ENCODE data around the gene ANKIB1. TPM values are rescaled to one million over a fixed set of nuclear protein-coding genes. Genes with fewer than 3 reads are reported as not detected.
A peak's percentile ranks its signal among the peaks of the same experiment; 100 is the strongest.

ANKIB1 gene
- total RNA-seq, 6 experiments from 2014 or later = 9.3 to 20.8 (median 15.0) TPM

DNA sequence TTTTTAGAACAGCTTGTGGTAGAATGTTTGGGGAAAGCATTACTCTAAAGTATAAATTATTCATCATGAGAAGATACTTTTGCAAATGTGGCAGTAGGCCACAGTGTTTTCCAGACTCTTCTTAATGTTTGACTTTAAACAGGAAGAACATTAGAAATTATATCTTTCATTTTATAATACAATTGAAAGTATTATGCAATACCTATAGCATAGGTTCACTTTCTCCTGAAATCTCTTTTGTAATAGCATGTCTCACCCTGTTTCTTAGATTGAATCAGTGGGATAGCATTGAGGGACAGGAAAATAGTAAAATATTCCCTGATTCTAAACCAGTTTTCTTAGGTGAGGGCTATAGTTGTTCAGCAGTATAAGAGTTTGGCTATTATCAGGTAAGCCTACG is 23.1 kb downstream of the ANKIB1 start:
- no peak for DNase-seq
- ATAC-seq = no peak
- TF ChIP-seq, protein P1, sequence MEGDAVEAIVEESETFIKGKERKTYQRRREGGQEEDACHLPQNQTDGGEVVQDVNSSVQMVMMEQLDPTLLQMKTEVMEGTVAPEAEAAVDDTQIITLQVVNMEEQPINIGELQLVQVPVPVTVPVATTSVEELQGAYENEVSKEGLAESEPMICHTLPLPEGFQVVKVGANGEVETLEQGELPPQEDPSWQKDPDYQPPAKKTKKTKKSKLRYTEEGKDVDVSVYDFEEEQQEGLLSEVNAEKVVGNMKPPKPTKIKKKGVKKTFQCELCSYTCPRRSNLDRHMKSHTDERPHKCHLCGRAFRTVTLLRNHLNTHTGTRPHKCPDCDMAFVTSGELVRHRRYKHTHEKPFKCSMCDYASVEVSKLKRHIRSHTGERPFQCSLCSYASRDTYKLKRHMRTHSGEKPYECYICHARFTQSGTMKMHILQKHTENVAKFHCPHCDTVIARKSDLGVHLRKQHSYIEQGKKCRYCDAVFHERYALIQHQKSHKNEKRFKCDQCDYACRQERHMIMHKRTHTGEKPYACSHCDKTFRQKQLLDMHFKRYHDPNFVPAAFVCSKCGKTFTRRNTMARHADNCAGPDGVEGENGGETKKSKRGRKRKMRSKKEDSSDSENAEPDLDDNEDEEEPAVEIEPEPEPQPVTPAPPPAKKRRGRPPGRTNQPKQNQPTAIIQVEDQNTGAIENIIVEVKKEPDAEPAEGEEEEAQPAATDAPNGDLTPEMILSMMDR (IDR thresholded peaks at IDR 0.05) = no peak
- TF ChIP-seq POLR2A (IDR thresholded peaks at IDR 0.05) = no peak
- H3K4me1 ChIP-seq = no peaks in the 10 kb centered on the region
- H3K9me3 ChIP-seq = no peaks in the 10 kb centered on the region
- H3K4me3 ChIP-seq = no peak overlapping the region
- 85% methylated on average over 1 of the region's 1 CpG for WGBS (ENCODE audit: insufficient coverage, low coverage, low lambda C conversion rate, missing lambda C conversion rate)
- H3K27ac ChIP-seq = no peak overlapping the region
- no peaks in the 10 kb centered on the region for H3K36me3 ChIP-seq
- H3K27me3 ChIP-seq = no peaks in the 10 kb centered on the region
- intact Hi-C loops (cut with DNase I) = no loop called here

DNA sequence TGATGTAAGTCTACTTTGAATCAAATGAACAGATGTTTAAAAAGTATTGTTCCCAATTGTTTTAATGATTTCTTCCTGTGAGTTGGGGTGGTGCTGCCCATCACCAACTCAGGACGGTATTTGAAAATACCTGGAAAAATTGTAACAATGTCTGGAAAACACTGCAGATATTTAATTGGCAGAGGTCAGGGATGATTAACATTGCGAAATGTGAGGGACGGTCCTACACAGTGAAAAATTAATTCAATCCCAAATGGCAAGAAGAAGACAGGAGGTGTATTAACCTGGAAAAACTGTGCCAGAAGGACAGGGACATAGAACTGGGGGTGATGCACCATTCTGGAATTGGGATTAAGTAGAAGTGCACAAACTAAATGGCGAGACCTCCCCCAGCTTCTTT is 29.6 kb downstream of the ANKIB1 start:
- WGBS (ENCODE audit: insufficient coverage, low coverage, low lambda C conversion rate, missing lambda C conversion rate) = 56% methylated on average over 4 of the region's 4 CpGs
- ATAC-seq (no peak), DNase-seq (no peak)
- Histone ChIP-seq H3K36me3 (no peaks in the 10 kb centered on the region), H3K4me1 (peaks cover 0 to 4% (median 0%) of the 10 kb centered on the region in 4 donors), H3K4me3 (no peak overlapping the region), H3K9me3 (no peaks in the 10 kb centered on the region), H3K27ac (no peak overlapping the region), H3K27me3 (no peaks in the 10 kb centered on the region)
- intact Hi-C loops (cut with DNase I) = no loop called here
- TF ChIP-seq, protein P1 (IDR thresholded peaks at IDR 0.05) = no peak
- TF ChIP-seq POLR2A (IDR thresholded peaks at IDR 0.05) = no peak

DNA sequence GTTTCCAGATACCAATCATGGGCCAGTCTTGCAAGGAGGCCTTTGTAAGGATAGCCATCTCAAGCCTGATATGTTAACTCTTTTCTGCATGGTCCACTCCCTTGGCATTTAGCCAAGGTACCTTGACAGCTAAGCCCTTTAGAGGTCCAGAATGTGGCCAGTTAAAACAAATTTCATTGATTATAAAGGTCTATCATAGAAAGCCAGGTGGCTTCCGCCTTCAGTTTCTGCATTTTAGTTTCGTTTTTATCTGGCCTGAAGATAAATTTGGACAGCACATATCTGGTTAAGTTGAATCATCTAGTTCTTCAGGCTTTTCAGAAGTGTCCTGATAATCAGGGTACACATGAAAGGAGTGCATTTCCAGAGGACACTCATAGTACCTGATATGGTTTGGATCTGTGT is 30.7 kb downstream of the ANKIB1 start:
- TF ChIP-seq, protein P1 (IDR thresholded peaks at IDR 0.05) = no peak
- TF ChIP-seq POLR2A (IDR thresholded peaks at IDR 0.05) = no peak

DNA sequence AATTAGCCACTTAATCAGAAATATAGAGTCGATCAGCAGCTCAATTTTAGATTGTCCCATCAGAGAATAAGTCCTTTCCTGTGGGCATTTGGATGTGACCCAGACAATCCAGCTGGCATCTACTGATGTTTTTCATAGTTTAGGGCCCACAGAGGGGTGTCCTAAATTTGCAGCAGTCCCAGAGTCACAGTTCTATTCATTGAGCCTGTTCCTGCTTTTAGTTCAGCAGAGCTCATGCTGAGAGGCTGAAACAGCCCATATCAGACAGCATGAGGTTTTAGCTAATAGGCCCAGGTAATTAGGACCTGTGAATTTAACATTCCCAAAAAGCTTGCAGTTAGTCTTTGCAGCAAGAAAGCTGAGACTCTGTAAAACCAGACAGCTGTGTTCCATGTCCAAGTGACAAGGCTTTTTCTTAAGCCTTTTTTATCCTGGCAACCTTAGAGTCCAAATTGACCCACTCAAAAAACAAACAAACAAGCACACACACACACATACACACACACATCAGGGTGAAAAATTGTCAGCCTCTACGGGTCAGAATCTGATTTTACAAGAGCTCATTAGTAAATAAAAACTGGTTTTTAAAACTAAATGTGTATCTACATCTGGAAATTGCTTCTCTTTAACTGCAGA is 33.7 kb downstream of the ANKIB1 start:
- Histone ChIP-seq H3K27me3 (no peaks in the 10 kb centered on the region), H3K4me1 (peaks cover 0 to 4% (median 0%) of the 10 kb centered on the region in 4 donors), H3K4me3 (no peak overlapping the region), H3K36me3 (no peaks in the 10 kb centered on the region), H3K9me3 (no peaks in the 10 kb centered on the region), H3K27ac (no peak overlapping the region)
- intact Hi-C loops (cut with DNase I) = no loop called here
- WGBS (ENCODE audit: insufficient coverage, low coverage, low lambda C conversion rate, missing lambda C conversion rate) = 44% methylated on average over 2 of the region's 2 CpGs
- ATAC-seq (peak in 3 of 4 donors; percentile 33 to 63 (median 39)), DNase-seq (no peak)
- TF ChIP-seq POLR2A (IDR thresholded peaks at IDR 0.05) = no peak
- TF ChIP-seq, protein P1 (IDR thresholded peaks at IDR 0.05) = no peak

More for the DNA sequence above, 30.7 kb downstream of the ANKIB1 start:
- peaks cover 0 to 4% (median 0%) of the 10 kb centered on the region in 4 donors for H3K4me1 ChIP-seq
- peak in 2 of 4 donors; percentile 54 to 77 for ATAC-seq
- H3K36me3 ChIP-seq = no peaks in the 10 kb centered on the region
- no peaks in the 10 kb centered on the region for H3K9me3 ChIP-seq
- 35% methylated on average over 2 of the region's 2 CpGs for WGBS (ENCODE audit: insufficient coverage, low coverage, low lambda C conversion rate, missing lambda C conversion rate)
- intact Hi-C loops (cut with DNase I) = no loop called here
- H3K4me3 ChIP-seq = no peak overlapping the region
- DNase-seq = no peak
- H3K27me3 ChIP-seq = no peaks in the 10 kb centered on the region
- H3K27ac ChIP-seq = no peak overlapping the region
